ENCODE data around the gene CCDC150.

GRCh38 chr2:196618661-196619060 is 20.9 kb upstream of the CCDC150 start:
- TF ChIP-seq CTCF (IDR thresholded peaks at IDR 0.05; ENCODE audit: low read depth, low read length, poor library complexity, severe bottlenecking) (no peak), EZH2phosphoT487 (IDR thresholded peaks at IDR 0.05; ENCODE audit: borderline replicate concordance, low read length) (no peak)

Measured in DOHH2 (cell line).